ENCODE results near the gene UPK3BL2.
"Not testable (repeated sequence)": the region's sequence is repeated elsewhere in the genome, so short reads cannot be mapped to it uniquely, and the experiment has no call there.

Gene UPK3BL2

GRCh38 chr7:102543596-102543995 is at the start of gene UPK3BL2:
Gene UPK3BL2, minus strand, starts transcription at chr7:102543696. Its CDS starts 60 bp downstream, at chr7:102543636.
- not testable (repeated sequence) for DNase-seq

- DNase-seq, result not testable (repeated sequence)
Measured at GRCh38 chr7:102592477-102593019, 49.1 kb upstream of the UPK3BL2 start.

- DNase-seq, result not testable (repeated sequence)
Measured at GRCh38 chr7:102589857-102590256, 46.4 kb upstream of the UPK3BL2 start.

- not testable (repeated sequence) for DNase-seq
Measured at GRCh38 chr7:102583495-102583894, 40.0 kb upstream of the UPK3BL2 start.

GRCh38 chr7:102581722-102582121 is 38.2 kb upstream of the UPK3BL2 start:
- DNase-seq, result not testable (repeated sequence)

GRCh38 chr7:102578486-102578885 is 35.0 kb upstream of the UPK3BL2 start:
- not testable (repeated sequence) for DNase-seq

- DNase-seq, result not testable (repeated sequence)
Measured at GRCh38 chr7:102577315-102578240, 34.1 kb upstream of the UPK3BL2 start.

- not testable (repeated sequence) for DNase-seq
Measured at GRCh38 chr7:102576363-102576762, 32.9 kb upstream of the UPK3BL2 start.

GRCh38 chr7:102574607-102575006 is 31.1 kb upstream of the UPK3BL2 start:
- DNase-seq, result not testable (repeated sequence)

- DNase-seq, result peak; percentile 94
Measured at GRCh38 chr7:102572261-102573239, 29.1 kb upstream of the UPK3BL2 start, which contains the start of gene POLR2J3. Gene POLR2J3, minus strand, starts transcription at chr7:102572583. Its CDS starts 62 bp downstream, at chr7:102572521.

- DNase-seq, result not testable (repeated sequence)
Measured at GRCh38 chr7:102568620-102569019, 25.1 kb upstream of the UPK3BL2 start.

GRCh38 chr7:102550808-102551422 is 7.4 kb upstream of the UPK3BL2 start, which contains the start of gene SPDYE2:
Gene SPDYE2, plus strand, starts transcription at chr7:102551226. Its CDS starts 2,030 bp downstream, at chr7:102553256.
- DNase-seq, result not testable (repeated sequence)

- DNase-seq, result not testable (repeated sequence)
Measured at GRCh38 chr7:102546353-102546752, 2.9 kb upstream of the UPK3BL2 start.

GRCh38 chr7:102545288-102545687 is 1.8 kb upstream of the UPK3BL2 start:
- not testable (repeated sequence) for DNase-seq

GRCh38 chr7:102544372-102544771 is 876 bp upstream of the UPK3BL2 start:
- DNase-seq, result not testable (repeated sequence)

- not testable (repeated sequence) for DNase-seq
Measured at GRCh38 chr7:102542771-102543170, 725 bp downstream of the UPK3BL2 start.

GRCh38 chr7:102542083-102542482 is 1.4 kb downstream of the UPK3BL2 start:
- not testable (repeated sequence) for DNase-seq

- not testable (repeated sequence) for DNase-seq
Measured at GRCh38 chr7:102540604-102541003, 2.9 kb downstream of the UPK3BL2 start.

- peak; percentile 0 for DNase-seq
Measured at GRCh38 chr7:102535062-102535615, 8.4 kb downstream of the UPK3BL2 start.

- DNase-seq, result not testable (repeated sequence)
Measured at GRCh38 chr7:102532127-102532526, 11.4 kb downstream of the UPK3BL2 start.

GRCh38 chr7:102531583-102531982 is 11.9 kb downstream of the UPK3BL2 start:
- DNase-seq, result not testable (repeated sequence)

All from eye (tissue), 1 donor.